Motor neuron (in vitro differentiated cells): Measurements from ENCODE around the gene DEFB125. TPM values are rescaled to one million over a fixed set of nuclear protein-coding genes. Genes with fewer than 3 reads are reported as not detected.

Source experiments
- ATAC-seq, 8 experiments: fragments of 200-7000 bp; cut with Tn5 transposase; replicated peaks in 6 of 8; 2 replicates each; pipeline ENCODE4 v1.8.0; 2021; ENCODE audit warnings: mild to moderate bottlenecking in 8 of 8, moderate library complexity in 8 of 8
- H3K27ac ChIP-seq, 2 donors: fragments of 250-450 bp; sonication (Bioruptor Pico); 2 replicates each; pipeline ENCODE4 v1.9.0; 2021; ENCODE audit warnings: antibody characterized with exemption in 2 of 2, mild to moderate bottlenecking in 2 of 2, moderate library complexity in 1 of 2
- H3K4me1 ChIP-seq, 2 donors: fragments of 250-450 bp; sonication (Bioruptor Pico); replicated peaks in 1 of 2; 2 replicates each; pipeline ENCODE4 v1.6.1; 2021; ENCODE audit warnings: antibody characterized with exemption in 2 of 2, mild to moderate bottlenecking in 2 of 2, moderate library complexity in 1 of 2
- H3K4me3 ChIP-seq, 5 donors: fragments of 250-450 bp; sonication (Bioruptor Pico); 2 replicates each; pipeline ENCODE4 v1.9.0; 2021; ENCODE audit warnings: antibody characterized with exemption in 5 of 5, mild to moderate bottlenecking in 5 of 5, moderate library complexity in 4 of 5
- WGBS, 10 experiments: fragments of 450-650 bp; shearing (Covaris generic); methylation state at CpG; one replicate each; pipeline ENCODE4 v1.0.0; 2022; 5-methylcytosine and 5-hydroxymethylcytosine counted together
- in situ Hi-C, 9 experiments: fragments of 400-800 bp; cut with MboI; loops; one replicate each; pipeline ENCODE4 v1.15.0; 2021; ENCODE audit warnings: low sequenced_read_pairs in 9 of 9, low pct_unique_long_range_greater_than_20kb in 2 of 9; ENCODE audit not compliant: unreplicated experiment in 9 of 9
- total RNA-seq, 8 experiments: library from RNA; unstranded; fragments of 300-600 nt; gene quantifications; 2 replicates each; pipeline versions ENCODE4 v1.2.3 to v1.2.4, GENCODE V29; 2022

The DEFB125 gene, protein sequence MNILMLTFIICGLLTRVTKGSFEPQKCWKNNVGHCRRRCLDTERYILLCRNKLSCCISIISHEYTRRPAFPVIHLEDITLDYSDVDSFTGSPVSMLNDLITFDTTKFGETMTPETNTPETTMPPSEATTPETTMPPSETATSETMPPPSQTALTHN
- total RNA-seq, result under 1 TPM in 2 of 8 experiments, not detected in 6; 0.23 to 0.71 TPM

DNA sequence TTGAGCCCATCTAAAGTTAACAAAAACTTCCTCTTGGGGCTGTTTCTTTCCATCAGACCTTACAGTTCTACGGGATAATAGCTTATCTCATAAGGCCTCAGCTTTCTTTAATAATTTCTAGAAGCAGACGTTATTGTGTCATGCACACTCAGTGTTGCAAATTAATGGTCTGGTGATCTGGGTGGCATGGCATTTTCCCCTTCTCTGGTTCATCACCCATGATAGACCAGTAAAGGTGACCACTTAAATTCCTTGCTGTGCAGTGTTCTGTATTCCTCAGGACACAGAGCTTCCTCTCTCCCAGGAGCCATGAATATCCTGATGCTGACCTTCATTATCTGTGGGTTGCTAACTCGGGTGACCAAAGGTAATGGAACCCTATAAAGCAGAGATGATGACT is at the start of gene DEFB125:
Gene DEFB125, plus strand, starts transcription at position 272 of the 400 bp plus-strand sequence. Its CDS starts 38 bp downstream, at position 310.
- ATAC-seq, result no peak
- in situ Hi-C loops, result no loop called here
- Histone ChIP-seq H3K4me3 (no peak within 1 kb of the TSS), H3K27ac (no peak within 1 kb of the TSS), H3K4me1 (no peaks in the 10 kb centered on the region)
- WGBS, 10 experiments, result 30 to 78% (median 46%) methylated on average over 1 to 2 of the region's 3 CpGs; no CpG with 5 or more reads in 4 of the 10 experiments

DNA sequence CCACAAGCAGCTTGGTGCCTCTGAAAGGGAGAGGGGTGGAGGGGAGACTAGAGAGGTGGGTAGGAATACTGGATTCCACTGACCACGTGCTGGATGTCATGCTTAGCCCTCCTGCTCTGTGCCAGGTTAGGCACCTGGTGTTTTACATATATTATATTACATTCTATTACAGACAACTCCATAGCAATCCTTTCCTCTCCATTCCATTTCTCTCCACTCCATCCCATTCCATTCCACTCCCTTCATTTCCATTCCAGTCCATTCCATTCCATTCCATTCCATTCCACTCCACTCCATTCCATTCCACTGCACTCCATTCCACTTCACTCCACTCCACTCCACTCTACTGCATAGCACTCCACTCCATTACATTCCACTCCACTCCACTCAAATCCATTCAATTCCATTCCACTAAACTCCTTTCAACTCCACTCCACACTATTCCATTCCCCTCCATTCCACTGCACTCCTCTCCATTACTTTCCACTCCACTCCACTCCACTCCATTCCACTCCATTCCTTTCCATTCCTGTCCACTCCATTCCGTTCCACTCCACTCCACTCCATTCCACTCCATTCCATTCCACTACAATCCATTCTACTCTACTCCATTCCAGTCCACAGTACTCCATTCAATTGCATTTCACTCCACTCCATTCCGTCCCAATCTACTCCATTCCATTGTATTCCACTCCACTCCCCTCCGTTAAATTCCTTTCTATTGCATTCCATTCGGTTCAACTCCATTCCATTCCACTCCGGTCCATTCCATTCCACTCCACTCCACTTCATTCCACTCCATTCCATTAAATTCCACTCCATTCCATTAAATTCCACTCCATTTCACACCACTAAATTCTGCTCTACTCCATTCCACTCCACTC is 27.2 kb upstream of the DEFB125 start:
- in situ Hi-C loops, result no loop called here
- Histone ChIP-seq H3K27ac (no peak overlapping the region), H3K4me1 (no peaks in the 10 kb centered on the region), H3K4me3 (no peak overlapping the region)
- WGBS, 10 experiments, result 26 to 75% (median 62%) methylated on average over 5 of the region's 6 CpGs
- ATAC-seq, result peak in 1 of 8 experiments; percentile 36

DNA sequence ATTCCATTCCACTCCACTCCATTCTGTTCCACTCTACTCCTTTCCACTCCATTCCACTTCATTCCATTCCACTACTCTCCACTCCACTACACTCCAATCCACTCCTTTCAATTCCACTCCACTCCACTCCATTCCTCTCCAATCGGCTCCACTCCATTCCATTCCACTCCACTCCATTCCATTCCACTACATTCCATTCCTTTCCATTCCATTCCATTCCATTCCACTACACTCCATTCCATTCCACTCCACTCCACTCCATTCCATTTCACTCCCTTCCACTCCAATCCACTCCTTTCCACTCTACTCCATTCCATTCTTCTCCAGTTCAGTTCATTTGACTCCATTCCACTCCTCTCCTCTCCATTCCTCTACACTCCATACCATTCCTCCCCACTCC is 26.2 kb upstream of the DEFB125 start:
- in situ Hi-C loops, result no loop called here

DNA sequence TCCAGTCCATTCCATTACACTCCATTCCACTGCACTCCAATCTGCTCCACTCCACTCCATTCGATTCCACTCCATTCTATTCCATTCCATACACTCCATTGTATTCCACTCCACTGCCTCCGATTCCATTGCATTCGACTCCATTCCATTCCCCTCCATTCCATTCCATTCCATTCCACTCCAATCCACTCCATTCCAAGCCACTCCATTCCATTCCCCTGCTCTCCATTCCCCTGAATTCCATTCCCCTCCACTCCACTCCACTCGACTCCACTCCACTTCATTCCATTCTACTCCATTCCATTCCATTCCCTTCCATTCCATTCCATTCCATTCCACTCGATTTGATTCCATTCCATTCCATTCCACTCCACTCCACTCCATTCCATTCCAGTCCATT is 25.7 kb upstream of the DEFB125 start:
- no peak overlapping the region for H3K27ac ChIP-seq
- ATAC-seq, result no peak
- no peak overlapping the region for H3K4me3 ChIP-seq
- H3K4me1 ChIP-seq, result no peaks in the 10 kb centered on the region
- in situ Hi-C loops, result no loop called here
- WGBS, 10 experiments, result 14 to 74% (median 56%) methylated on average over 5 of the region's 5 CpGs

More for the DNA sequence above, 26.2 kb upstream of the DEFB125 start:
- ATAC-seq, result no peak
- H3K27ac ChIP-seq, result no peak overlapping the region
- no peak overlapping the region for H3K4me3 ChIP-seq
- 18 to 100% (median 86%) methylated on average over 1 of the region's 1 CpG; no CpG with 5 or more reads in 1 of the 10 experiments for WGBS, 10 experiments
- no peaks in the 10 kb centered on the region for H3K4me1 ChIP-seq

DNA sequence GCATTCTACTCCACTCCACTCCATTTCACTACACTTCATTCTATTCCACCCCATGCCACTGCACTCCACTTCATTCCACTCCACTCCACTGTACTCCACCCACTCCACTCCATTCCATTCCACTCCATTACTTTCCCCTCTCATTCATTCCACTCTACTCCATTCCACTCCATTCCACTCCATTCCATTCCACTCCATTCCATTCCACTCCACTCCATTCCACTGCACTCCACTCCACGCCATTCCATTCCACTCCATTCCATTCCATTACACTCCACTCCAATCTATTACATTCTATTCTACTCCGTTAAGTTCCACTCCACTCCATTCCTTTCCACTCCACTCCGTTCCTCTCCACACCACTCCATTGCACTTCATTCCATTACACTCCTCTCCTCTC is 25.0 kb upstream of the DEFB125 start:
- no peak overlapping the region for H3K4me3 ChIP-seq
- in situ Hi-C loops, result no loop called here
- ATAC-seq, result no peak
- no peak overlapping the region for H3K27ac ChIP-seq
- H3K4me1 ChIP-seq, result no peaks in the 10 kb centered on the region
- 0 to 78% (median 65%) methylated on average over 2 to 3 of the region's 3 CpGs for WGBS, 10 experiments

DNA sequence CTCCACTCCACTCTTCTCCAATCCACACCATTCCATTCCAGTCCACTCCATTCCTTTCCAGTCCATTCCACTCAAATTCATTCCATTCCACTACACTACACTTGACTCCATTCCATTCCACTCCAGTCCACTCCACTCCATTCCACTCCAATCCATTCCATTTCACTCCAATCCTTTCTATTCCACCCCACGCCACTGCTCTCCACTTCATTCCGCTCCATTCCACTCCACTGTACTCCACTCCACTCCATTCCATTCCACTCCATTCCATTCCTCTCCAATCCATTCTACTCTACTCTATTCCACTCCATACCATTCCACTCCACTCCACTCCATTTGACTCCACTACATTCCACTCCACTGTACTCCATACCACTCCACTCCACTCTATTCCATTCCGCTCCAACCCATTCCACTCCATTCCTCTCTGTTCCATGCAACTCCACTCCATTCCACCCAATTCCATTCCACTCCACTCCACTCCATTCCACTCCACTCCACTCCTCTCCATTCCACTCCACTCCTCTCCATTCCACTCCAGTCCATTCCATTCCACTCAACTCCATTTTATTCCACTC is 23.4 kb upstream of the DEFB125 start:
- H3K27ac ChIP-seq, result no peak overlapping the region
- ATAC-seq, result no peak
- no peaks in the 10 kb centered on the region for H3K4me1 ChIP-seq
- WGBS, 10 experiments, result 24 to 90% (median 82%) methylated on average over 2 to 3 of the region's 3 CpGs
- no peak overlapping the region for H3K4me3 ChIP-seq
- in situ Hi-C loops, result no loop called here

DNA sequence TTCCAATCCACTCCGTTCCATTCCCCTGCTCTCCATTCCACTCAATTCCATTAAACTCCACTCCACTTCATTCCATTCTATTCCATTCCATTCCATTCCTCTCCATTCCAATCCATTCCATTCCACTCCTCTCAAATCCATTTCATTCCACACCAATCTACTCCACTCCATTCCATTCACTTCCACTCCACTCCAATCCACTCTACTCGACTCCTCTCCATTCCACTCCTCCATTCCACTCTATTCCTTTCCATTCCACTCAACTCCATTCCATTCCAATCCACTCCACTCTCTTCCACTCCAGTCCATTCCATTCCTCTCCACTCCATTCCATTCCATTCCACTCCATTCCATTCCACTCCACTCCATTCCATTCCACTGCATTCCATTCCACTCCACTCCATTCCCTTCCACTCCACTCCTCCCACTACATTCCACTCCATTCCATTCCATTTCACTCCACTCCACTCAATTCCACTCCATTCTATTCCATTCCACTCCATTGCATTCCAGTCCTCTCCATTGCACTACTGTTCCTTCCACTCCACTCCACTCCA is 22.6 kb upstream of the DEFB125 start:
- no peaks in the 10 kb centered on the region for H3K4me1 ChIP-seq

DNA sequence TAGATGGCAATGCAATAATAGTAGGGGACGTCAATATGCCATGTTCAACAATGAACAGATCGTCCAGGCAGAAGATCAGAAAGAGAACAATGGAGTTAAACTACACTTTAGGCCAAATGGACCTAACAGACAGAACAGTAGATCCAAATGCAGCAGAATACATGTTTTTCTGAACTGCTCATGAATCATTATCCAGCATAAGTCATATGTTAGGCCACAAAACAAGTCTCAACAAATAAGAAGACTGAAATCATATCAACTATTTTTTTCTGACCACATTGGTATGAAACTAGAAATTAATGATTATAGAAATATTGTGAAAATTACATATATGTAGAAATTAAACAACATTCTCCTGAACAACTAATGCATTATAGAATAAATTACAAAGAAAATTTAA is 10.2 kb upstream of the DEFB125 start:
- in situ Hi-C loops, result no loop called here
- H3K4me1 ChIP-seq, result no peaks in the 10 kb centered on the region
- no peak overlapping the region for H3K4me3 ChIP-seq
- WGBS, 10 experiments, result 0 to 75% (median 27%) methylated on average over 1 to 2 of the region's 2 CpGs; no CpG with 5 or more reads in 1 of the 10 experiments
- ATAC-seq, result no peak
- no peak overlapping the region for H3K27ac ChIP-seq

More for the DNA sequence above, 22.6 kb upstream of the DEFB125 start:
- 7 to 70% (median 45%) methylated on average over 2 of the region's 2 CpGs; no CpG with 5 or more reads in 1 of the 10 experiments for WGBS, 10 experiments
- Histone ChIP-seq H3K4me3 (no peak overlapping the region), H3K27ac (no peak overlapping the region)
- in situ Hi-C loops, result no loop called here
- no peak for ATAC-seq

DNA sequence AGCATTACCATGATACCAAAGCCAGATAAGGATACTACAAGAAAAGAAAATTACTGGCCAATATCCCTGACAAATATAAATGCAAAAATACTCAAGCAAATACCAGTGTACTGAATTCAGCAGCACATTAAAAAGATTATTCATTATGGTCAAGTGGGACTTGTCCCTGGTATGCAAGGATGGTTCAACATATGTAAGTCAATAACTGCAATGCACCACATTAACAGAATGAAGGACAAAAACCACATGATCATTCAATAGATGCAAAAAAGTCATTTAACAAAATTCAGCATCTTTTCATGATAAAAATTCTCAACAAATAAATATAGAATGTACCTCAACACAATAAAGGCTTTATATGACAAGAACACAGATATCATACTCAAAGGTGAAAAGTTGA is 9.1 kb upstream of the DEFB125 start:
- in situ Hi-C loops, result no loop called here
- Histone ChIP-seq H3K27ac (no peak overlapping the region), H3K4me1 (no peaks in the 10 kb centered on the region), H3K4me3 (no peak overlapping the region)
- ATAC-seq, result no peak

DNA sequence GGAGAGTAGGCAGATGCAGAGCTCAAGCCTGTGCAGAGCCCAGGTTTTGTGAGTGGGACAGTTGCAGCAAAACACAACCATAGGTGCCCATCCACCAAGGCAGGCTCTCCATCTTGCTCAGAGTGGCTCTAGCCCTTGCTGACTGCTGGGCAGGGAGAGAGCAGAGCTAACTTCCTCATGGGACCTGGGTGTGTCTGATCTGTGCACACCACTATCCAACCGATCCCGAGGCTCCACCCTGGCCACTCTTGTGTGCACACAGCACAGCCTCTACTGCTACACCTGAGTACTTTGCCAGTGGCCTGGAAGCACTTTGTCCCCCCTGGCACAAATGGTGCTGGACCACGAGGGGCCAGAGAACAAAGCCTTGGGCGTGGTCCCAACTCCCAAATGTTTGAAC is 7.9 kb upstream of the DEFB125 start:
- no peak for ATAC-seq
- in situ Hi-C loops, result no loop called here

DNA sequence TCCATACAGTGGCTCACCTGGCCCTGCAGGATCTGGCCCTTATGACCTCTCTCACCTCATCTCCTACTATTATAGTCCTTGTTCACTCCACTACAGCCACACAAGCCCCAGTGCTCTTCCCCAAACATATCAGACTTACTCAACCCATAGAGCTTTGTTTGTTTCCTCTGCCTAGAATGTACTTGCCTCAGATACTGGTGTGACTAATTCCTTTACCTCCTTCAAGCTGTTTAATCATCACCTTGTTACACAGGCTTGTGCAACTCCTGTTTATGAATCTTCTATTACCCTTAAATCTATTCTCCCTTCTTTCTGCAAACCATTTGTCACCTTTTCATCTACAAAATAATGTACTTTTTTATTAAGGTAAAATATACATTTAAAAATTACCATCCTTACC is 3.2 kb downstream of the DEFB125 start:
- in situ Hi-C loops, result no loop called here

More for the DNA sequence above, 7.9 kb upstream of the DEFB125 start:
- H3K4me1 ChIP-seq, result no peaks in the 10 kb centered on the region
- no peak overlapping the region for H3K4me3 ChIP-seq
- 20 to 100% (median 83%) methylated on average over 1 to 2 of the region's 4 CpGs; no CpG with 5 or more reads in 7 of the 10 experiments for WGBS, 10 experiments
- no peak overlapping the region for H3K27ac ChIP-seq

DNA sequence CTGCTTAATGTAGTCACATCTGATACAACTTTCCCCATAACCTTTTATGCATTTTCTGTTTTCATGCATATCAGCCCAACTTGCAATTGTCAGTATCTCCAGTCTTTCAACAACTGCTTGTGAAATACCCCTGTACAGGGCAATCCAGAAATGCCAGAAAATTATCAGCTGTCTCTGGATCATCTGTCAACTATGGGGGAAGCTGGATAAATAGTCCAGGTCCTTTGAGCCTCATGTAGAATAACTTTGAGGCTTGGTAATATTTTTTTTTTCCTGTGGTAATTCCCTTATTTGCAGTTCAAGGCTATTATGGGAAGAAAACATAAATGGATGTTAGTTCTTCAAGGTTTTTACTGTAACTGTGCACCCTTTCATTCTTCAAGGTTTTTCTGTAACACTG is 6.2 kb downstream of the DEFB125 start:
- in situ Hi-C loops, result no loop called here
- no peak overlapping the region for H3K27ac ChIP-seq
- ATAC-seq, result no peak
- no peak overlapping the region for H3K4me3 ChIP-seq
- no peaks in the 10 kb centered on the region for H3K4me1 ChIP-seq

More for the DNA sequence above, 3.2 kb downstream of the DEFB125 start:
- no peak for ATAC-seq
- Histone ChIP-seq H3K4me1 (no peaks in the 10 kb centered on the region), H3K27ac (no peak overlapping the region), H3K4me3 (no peak overlapping the region)

DNA sequence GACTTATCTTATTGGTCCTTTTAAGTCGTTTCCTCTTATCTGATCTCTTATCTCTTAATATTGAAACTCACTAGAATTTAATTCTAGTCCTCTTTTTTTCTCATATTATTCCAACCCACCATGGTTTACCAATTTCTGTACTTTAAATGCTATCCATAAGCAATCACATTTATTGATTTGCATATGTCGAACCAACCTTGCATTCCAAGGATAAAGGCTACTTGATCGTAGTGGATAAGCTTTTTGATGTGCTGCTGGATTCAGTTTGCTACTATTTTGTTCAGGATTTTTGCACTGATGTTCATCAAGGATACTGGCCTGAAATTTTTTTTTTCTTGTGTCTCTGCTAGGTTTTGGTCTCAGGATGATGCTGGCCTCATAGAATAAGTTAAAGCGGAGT is 7.7 kb downstream of the DEFB125 start:
- H3K4me3 ChIP-seq, result no peak overlapping the region
- no peak overlapping the region for H3K27ac ChIP-seq
- H3K4me1 ChIP-seq, result no peaks in the 10 kb centered on the region
- in situ Hi-C loops, result no loop called here
- ATAC-seq, result no peak
- WGBS, 10 experiments, result 0 to 100% (median 50%) methylated on average over 1 to 4 of the region's 4 CpGs
